Gastroesophageal sphincter (tissue), 4 donors: ENCODE results near the gene CCDC33. TPM values are rescaled to one million over a fixed set of nuclear protein-coding genes. Genes with fewer than 3 reads are reported as not detected.

Experiments
- ATAC-seq: fragments of 150-250 bp; one replicate; pipeline ENCODE4 v1.9.1; 2016; ENCODE audit warnings: mild to moderate bottlenecking, moderate library complexity
- H3K27ac ChIP-seq, 4 donors: fragments of 200-600 bp; sonication (generic) in 3 of 4; 1 replicate in 3 of 4; 2 replicates in 1 of 4; pipeline ENCODE4 v1.5.1; 2016 to 2019
- H3K27me3 ChIP-seq: fragments of 200-600 bp; sonication (generic); one replicate; pipeline ENCODE4 v1.5.1; 2019
- H3K36me3 ChIP-seq, 2 donors: fragments of 200-600 bp; sonication (generic); one replicate each; pipeline ENCODE4 v1.5.1; 2019; ENCODE audit warnings: control low read depth in 1 of 2
- H3K4me1 ChIP-seq, 3 donors: fragments of 200-600 bp; sonication (generic); 1 replicate in 2 of 3; 2 replicates in 1 of 3; pipeline ENCODE4 v1.5.1; 2016 to 2019; ENCODE audit warnings: control low read depth in 2 of 3
- H3K4me3 ChIP-seq, 2 donors: fragments of 200-600 bp; sonication (generic); one replicate each; pipeline ENCODE4 v1.5.1; 2019; ENCODE audit warnings: mild to moderate bottlenecking in 1 of 2, moderate library complexity in 1 of 2
- H3K9me3 ChIP-seq, 3 donors: fragments of 200-600 bp; sonication (generic); one replicate each; pipeline ENCODE4 v1.5.1; 2017 to 2019; ENCODE audit warnings: control low read depth in 2 of 3
- EP300 ChIP-seq: sonication (generic); formaldehyde crosslinking; IDR thresholded peaks from one replicate; pipeline ENCODE4 v1.6.1; 2017; ENCODE audit warnings: antibody characterized with exemption, mild to moderate bottlenecking
- POLR2A ChIP-seq, 2 donors: fragments of 450-650 bp; IDR thresholded peaks; one replicate each; pipeline ENCODE4 v1.6.1; 2017; ENCODE audit warnings: antibody characterized with exemption in 2 of 2, mild to moderate bottlenecking in 2 of 2, moderate library complexity in 1 of 2
- POLR2AphosphoS5 ChIP-seq: sonication (generic); formaldehyde crosslinking; IDR thresholded peaks from one replicate; pipeline ENCODE4 v1.6.1; 2017; ENCODE audit warnings: antibody characterized with exemption
- WGBS, 2 donors: methylation state at CpG; one replicate each; pipeline ENCODE4 v1.1.5; 2018; ENCODE audit warnings: low coverage in 1 of 2; 5-methylcytosine and 5-hydroxymethylcytosine counted together
- total RNA-seq, 4 donors: library from RNA; depleted of rRNA; stranded (reverse); fragments of >200 nt; gene quantifications; one replicate each; pipeline ENCODE4 v1.1.0, GENCODE V29; 2016
- TF ChIP-seq, protein P1 (sequence below), 4 experiments: fragments of 200-600 bp in 2 of 4; fragments of 450-650 bp in 2 of 4; sonication (generic) in 1 of 4; IDR thresholded peaks; one replicate each; pipeline ENCODE4 v1.5.1; 2017 to 2019; ENCODE audit warnings: antibody characterized with exemption in 4 of 4, mild to moderate bottlenecking in 2 of 4, moderate library complexity in 2 of 4

CCDC33 gene
- total RNA-seq, 4 donors from 2014 or later: not detected

DNA sequence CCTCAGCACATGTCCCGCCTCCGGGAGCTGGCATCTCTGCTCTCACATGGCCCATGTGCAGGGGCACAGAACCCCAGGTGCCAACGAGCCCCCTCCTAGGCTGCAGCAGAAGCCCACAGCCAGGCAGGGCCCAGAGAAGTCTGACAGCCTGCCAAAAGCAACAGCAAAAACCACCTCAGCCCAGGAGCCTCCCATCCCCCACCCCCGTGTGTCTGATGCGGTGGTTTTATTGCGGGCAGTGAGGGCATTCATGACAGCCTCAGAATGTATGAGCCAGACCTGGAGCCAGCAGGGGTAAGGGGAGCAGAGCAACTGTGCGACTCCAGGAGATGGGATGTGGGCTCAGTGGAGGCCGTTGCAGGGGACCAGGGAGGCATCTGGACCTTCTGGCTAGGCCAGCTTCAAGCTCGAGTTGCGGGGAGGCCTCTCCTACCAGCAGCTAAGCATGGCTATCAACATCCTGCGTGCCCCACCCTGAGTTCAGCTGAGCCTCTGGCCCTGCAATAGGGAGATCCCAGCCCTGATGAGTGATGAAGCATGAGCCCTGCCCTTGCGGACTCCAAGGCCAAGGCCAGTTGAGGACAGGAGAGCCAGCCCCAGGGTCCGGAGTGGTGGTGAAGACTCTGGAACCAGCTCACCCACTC, 78.8 kb downstream of the CCDC33 start:
- H3K27ac ChIP-seq: peak overlapping the region in 1 of 4 donors; percentile 74
- no peaks in the 10 kb centered on the region for H3K36me3 ChIP-seq
- WGBS, 2 donors: 40 to 80% methylated on average over 1 of the region's 13 CpGs
- H3K4me3 ChIP-seq: no peak overlapping the region
- TF ChIP-seq EP300: no peak
- TF ChIP-seq POLR2A (IDR thresholded peaks at IDR 0.05): no peak
- TF ChIP-seq, protein P1, sequence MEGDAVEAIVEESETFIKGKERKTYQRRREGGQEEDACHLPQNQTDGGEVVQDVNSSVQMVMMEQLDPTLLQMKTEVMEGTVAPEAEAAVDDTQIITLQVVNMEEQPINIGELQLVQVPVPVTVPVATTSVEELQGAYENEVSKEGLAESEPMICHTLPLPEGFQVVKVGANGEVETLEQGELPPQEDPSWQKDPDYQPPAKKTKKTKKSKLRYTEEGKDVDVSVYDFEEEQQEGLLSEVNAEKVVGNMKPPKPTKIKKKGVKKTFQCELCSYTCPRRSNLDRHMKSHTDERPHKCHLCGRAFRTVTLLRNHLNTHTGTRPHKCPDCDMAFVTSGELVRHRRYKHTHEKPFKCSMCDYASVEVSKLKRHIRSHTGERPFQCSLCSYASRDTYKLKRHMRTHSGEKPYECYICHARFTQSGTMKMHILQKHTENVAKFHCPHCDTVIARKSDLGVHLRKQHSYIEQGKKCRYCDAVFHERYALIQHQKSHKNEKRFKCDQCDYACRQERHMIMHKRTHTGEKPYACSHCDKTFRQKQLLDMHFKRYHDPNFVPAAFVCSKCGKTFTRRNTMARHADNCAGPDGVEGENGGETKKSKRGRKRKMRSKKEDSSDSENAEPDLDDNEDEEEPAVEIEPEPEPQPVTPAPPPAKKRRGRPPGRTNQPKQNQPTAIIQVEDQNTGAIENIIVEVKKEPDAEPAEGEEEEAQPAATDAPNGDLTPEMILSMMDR (IDR thresholded peaks at IDR 0.05): no peak
- TF ChIP-seq POLR2AphosphoS5: no peak
- peaks cover 0 to 53% (median 21%) of the 10 kb centered on the region in 3 donors for H3K4me1 ChIP-seq
- ATAC-seq: no peak
- H3K9me3 ChIP-seq: no peaks in the 10 kb centered on the region
- H3K27me3 ChIP-seq: peaks cover 49% of the 10 kb centered on the region

- Histone ChIP-seq H3K4me3 (no peak overlapping the region), H3K9me3 (no peaks in the 10 kb centered on the region), H3K27me3 (peaks cover 45% of the 10 kb centered on the region), H3K27ac (peak overlapping the region in 1 of 4 donors; percentile 74), H3K36me3 (no peaks in the 10 kb centered on the region), H3K4me1 (peaks cover 0 to 60% (median 25%) of the 10 kb centered on the region in 3 donors)
- TF ChIP-seq POLR2AphosphoS5: no peak
- TF ChIP-seq POLR2A (IDR thresholded peaks at IDR 0.05): no peak
- TF ChIP-seq EP300: no peak
- TF ChIP-seq, protein P1 (IDR thresholded peaks at IDR 0.05): no peak
- WGBS, 2 donors: 72 to 76% methylated on average over 4 to 5 of the region's 5 CpGs
- ATAC-seq: no peak
Observed at GRCh38 chr15:74315626-74316025, 79.5 kb downstream of the CCDC33 start.

- H3K9me3 ChIP-seq: no peaks in the 10 kb centered on the region
- H3K4me3 ChIP-seq: no peak overlapping the region
- ATAC-seq: no peak
- TF ChIP-seq, protein P1 (IDR thresholded peaks at IDR 0.05): no peak
- no peak for TF ChIP-seq POLR2A (IDR thresholded peaks at IDR 0.05)
- no peak for TF ChIP-seq EP300
- TF ChIP-seq POLR2AphosphoS5: no peak
- peak overlapping the region in 1 of 4 donors; percentile 74 for H3K27ac ChIP-seq
- 0% methylated on average over 1 of the region's 13 CpGs for WGBS, 2 donors
- peaks cover 0 to 60% (median 25%) of the 10 kb centered on the region in 3 donors for H3K4me1 ChIP-seq
- no peaks in the 10 kb centered on the region for H3K36me3 ChIP-seq
- peaks cover 45% of the 10 kb centered on the region for H3K27me3 ChIP-seq
Observed at GRCh38 chr15:74316141-74316540, 80.0 kb downstream of the CCDC33 start.

- no peak overlapping the region for H3K4me3 ChIP-seq
- H3K36me3 ChIP-seq: no peaks in the 10 kb centered on the region
- H3K27me3 ChIP-seq: peaks cover 37% of the 10 kb centered on the region
- peak; percentile 79 for ATAC-seq
- peaks cover 0 to 60% (median 25%) of the 10 kb centered on the region in 3 donors for H3K4me1 ChIP-seq
- WGBS, 2 donors: 28 to 100% methylated on average over 2 to 6 of the region's 8 CpGs
- TF ChIP-seq POLR2A (IDR thresholded peaks at IDR 0.05): no peak
- no peaks in the 10 kb centered on the region for H3K9me3 ChIP-seq
- H3K27ac ChIP-seq: peak overlapping the region in 3 of 4 donors; percentile 51 to 78 (median 74)
Observed at GRCh38 chr15:74317820-74318375, 81.8 kb downstream of the CCDC33 start.

DNA sequence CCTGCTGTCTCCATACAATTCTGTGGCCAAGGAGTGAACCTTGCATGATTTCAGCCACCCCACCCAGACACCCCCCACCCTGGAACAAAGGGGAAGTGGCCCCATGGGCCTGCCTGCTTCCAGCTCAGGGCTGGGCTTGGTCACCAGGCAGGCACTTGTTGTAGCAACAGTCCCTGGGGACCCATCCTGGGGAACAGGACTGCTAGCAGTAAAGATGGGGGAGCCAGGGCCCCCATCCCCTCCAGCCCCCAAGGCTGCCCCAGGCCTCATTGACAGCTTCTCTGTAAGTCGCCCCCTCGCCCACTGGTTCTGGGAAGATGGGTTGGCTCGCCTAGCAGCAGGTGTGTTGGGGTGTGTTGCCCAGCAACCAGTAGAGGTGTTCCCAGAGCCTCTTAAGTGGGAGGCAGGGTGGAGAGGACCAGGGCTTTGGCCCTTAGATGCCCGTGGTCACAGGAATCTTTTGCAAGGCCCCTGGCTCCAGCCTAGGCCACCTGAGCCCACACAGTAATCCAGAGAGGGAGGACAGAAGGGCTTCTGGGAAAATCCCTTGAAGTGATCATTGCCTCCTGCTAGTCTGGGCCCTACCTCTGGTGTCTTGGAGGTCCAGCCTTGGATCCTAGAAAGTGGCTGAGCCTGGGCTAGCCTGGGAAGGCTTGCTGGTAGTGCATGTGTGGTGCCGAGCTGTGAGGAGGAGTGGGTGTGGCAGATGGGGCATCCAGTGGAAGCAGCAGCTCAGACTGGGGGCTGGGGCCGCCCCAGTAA, 82.4 kb downstream of the CCDC33 start:
- H3K4me3 ChIP-seq: no peak overlapping the region
- TF ChIP-seq, protein P1 (IDR thresholded peaks at IDR 0.05): no peak
- TF ChIP-seq POLR2AphosphoS5: no peak
- H3K4me1 ChIP-seq: peaks cover 0 to 60% (median 25%) of the 10 kb centered on the region in 3 donors
- peak overlapping the region in 3 of 4 donors; percentile 21 to 78 (median 72) for H3K27ac ChIP-seq
- H3K9me3 ChIP-seq: no peaks in the 10 kb centered on the region
- no CpG with 5 or more reads among the region's 6 CpGs for WGBS, 2 donors
- H3K36me3 ChIP-seq: no peaks in the 10 kb centered on the region
- H3K27me3 ChIP-seq: peaks cover 34% of the 10 kb centered on the region
- peak; percentile 41 for ATAC-seq
